Hepatic stellate cell (primary cell): ENCODE results near the gene LGALS3.

Experiments
- DNase-seq: peaks from one replicate; pipeline ENCODE4 v3.0.0; 2011; ENCODE audit warnings: low spot score

LGALS3 gene

GRCh38 chr14:55131370-55132137, 2.5 kb downstream of the LGALS3 start:
- DNase-seq: no peak

- DNase-seq: peak; percentile 36
Measured at GRCh38 chr14:55133416-55133815, 4.4 kb downstream of the LGALS3 start.

GRCh38 chr14:55136241-55136640, 7.2 kb downstream of the LGALS3 start:
- peak; percentile 50 for DNase-seq

GRCh38 chr14:55136885-55137786, 8.1 kb downstream of the LGALS3 start:
- peak; percentile 80 for DNase-seq

- no peak for DNase-seq
Measured at GRCh38 chr14:55138091-55138490, 9.0 kb downstream of the LGALS3 start.

DNA sequence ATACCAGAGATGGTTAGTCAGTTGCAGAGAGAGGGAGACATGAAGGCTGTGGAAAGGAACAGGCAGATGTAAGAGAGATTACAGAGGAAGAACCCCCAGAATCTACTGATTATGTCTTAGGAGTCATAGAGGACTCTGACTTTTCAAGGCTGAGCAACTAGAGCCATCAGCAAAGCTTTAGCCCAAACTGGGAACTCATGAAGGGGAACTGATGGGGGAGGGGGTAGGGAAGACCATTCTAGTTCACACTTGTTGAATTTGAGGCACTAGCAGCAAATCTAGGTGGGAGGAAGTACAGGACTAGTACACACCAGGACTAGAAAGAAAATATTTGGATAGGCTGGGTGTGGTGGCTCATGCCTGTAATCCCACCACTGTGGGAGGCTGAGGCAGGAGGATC, 10.1 kb downstream of the LGALS3 start:
- no peak for DNase-seq

GRCh38 chr14:55139696-55140509, 10.9 kb downstream of the LGALS3 start:
- no peak for DNase-seq

GRCh38 chr14:55141825-55142224, 12.8 kb downstream of the LGALS3 start:
- DNase-seq: no peak

DNA sequence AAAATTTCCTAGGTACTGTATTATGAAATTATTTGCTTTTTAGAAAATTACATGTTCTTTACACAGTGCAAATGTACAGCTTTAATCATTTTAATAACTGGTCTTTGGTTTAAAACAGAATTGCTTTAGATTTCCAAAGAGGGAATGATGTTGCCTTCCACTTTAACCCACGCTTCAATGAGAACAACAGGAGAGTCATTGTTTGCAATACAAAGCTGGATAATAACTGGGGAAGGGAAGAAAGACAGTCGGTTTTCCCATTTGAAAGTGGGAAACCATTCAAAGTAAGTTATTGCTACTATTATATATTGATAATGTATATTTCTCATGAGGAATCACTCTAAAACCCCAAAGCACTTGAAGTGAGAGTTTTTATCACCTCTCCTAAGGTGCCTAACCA, 13.4 kb downstream of the LGALS3 start:
- no peak for DNase-seq

DNA sequence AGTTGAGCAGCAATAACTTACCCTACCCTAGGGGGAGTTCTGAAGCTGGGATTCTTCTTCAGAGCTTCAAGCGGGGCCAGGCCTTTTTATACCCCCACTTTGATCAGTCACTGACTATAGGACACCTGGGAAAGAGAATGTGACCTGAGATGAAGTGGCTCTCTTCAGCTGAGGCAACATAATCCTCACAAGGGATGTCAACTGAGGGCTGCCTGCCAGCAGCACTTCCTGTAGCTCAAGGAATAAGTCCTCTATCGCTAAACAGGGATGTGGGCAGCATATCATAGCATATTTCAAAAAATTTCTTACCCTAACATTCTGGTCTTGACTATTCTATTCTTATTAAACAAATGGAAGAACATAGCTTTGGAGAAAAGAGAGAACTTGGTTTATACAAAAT, 17.4 kb downstream of the LGALS3 start:
- no peak for DNase-seq

DNA sequence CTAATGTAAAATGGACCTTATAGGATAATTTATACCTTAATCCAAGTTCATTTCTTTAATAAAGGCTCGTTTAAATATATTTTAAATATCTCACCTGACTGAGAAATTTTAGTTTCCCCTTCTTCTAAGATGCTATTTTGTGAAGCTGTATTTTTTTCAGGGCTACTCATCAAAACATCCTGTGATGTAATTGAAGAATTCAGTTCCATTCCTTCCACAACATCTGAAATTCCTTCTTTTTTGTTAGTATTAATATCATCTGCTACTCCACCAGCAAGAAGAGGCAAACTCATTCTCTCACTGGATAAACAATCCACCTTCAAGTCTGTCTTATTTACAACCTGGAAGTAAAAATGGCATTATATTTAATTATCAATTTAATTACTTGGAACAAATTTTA, 22.5 kb downstream of the LGALS3 start:
- no peak for DNase-seq

DNA sequence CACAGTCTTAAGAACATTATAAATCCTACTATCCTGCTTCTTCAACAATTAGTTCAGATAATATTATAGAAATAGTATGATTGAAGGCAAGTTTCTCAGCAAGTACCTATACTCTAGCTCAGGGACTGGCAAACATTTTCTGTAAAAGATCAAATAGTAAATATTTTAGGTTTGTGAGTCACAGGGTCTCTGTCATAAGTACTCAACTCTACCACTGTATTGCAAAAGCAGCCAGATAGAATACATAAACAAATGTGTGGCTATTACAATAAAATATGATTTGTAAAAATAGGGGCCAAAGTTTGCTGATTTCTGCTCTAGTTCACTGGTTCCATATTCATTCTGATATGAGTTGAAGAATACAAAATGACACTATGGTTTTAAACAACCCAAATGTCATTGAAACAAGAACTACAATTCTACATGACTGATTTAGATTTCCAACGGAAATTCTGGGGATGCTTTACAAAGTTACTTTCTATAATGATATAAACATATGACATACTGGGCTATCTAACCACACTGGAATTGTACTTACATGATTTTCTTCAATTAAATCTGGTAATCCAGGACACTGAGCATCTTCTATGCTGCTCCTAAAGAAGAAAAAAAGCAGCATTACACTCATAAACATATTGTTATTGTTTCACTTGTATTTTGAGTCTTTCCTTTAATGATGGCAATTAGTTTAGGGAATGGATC, 23.2 kb downstream of the LGALS3 start:
- DNase-seq: no peak

GRCh38 chr14:55153951-55154350, 24.9 kb downstream of the LGALS3 start:
- DNase-seq: no peak

- no peak for DNase-seq
Measured at GRCh38 chr14:55157080-55157479, 28.0 kb downstream of the LGALS3 start.

GRCh38 chr14:55158412-55158811, 29.4 kb downstream of the LGALS3 start:
- DNase-seq: no peak

GRCh38 chr14:55160989-55161388, 31.9 kb downstream of the LGALS3 start:
- DNase-seq: peak; percentile 29

- no peak for DNase-seq
Measured at GRCh38 chr14:55170526-55170925, 41.5 kb downstream of the LGALS3 start.

DNA sequence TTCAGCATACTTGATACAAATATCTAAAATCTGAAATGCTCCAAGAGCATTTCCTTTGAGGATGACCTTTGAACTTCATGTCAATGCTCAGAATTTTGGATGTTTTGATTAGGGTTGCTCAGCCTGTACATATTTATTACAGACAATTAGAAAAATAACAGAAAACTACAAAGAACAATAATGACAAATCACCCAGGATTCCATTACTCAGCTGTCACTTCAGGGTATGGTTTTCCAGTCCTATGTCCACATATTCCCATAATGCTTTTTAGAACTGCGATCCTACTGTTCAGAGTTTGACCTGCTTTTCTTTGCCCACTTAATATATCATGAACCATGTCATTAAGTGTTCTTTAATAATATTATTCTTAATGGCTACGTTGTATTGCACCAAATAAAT, 51.0 kb downstream of the LGALS3 start:
- DNase-seq: peak; percentile 17

DNA sequence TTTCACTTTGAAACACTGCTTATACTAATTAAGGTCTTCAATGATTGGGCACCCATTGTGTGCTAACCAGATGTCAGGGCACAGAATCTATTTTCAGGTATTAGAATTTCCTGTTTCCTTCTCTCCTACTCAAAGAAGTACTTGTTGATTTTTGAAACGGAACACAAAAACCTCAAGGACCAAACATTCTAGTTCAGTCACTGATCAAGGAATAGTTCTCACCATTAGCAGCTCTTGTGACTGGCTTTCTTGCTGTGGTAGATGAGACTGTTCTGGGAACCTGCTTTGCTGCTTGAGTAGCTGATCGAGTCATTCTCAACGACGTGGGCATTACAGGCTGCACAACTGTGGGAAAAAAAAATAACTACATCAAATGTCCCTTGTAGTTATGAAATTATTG, 51.4 kb downstream of the LGALS3 start:
- DNase-seq: peak; percentile 14

- peak; percentile 17 for DNase-seq
Measured at GRCh38 chr14:55188686-55189295, 59.7 kb downstream of the LGALS3 start.

GRCh38 chr14:55190906-55191202, 61.8 kb downstream of the LGALS3 start:
- no peak for DNase-seq
